NCI-H2227 (cell line): ENCODE measurements around the gene TRIL.

Source experiments
- DNase-seq: peaks from one replicate; lab custom pipeline; 2025; ENCODE audit not compliant: unreplicated experiment; lab: John Stamatoyannopoulos, UW

Gene TRIL

GRCh38 chr7:28958235-28958979, at the start of gene TRIL:
TSS of gene TRIL (minus strand) at chr7:28958330. CDS start at chr7:28958046, 284 bp downstream.
- DNase-seq: peak; percentile 87

GRCh38 chr7:29007127-29007526, 49.0 kb upstream of the TRIL start:
- DNase-seq: no peak

- no peak for DNase-seq
Observed at GRCh38 chr7:29005829-29006228, 47.7 kb upstream of the TRIL start.

GRCh38 chr7:29005406-29005805, 47.3 kb upstream of the TRIL start:
- DNase-seq: no peak

- no peak for DNase-seq
Observed at GRCh38 chr7:29003703-29004102, 45.6 kb upstream of the TRIL start.

GRCh38 chr7:29000717-29001076, 42.6 kb upstream of the TRIL start:
- DNase-seq: no peak

- DNase-seq: no peak
Observed at GRCh38 chr7:28999895-29000716, 42.0 kb upstream of the TRIL start.

- DNase-seq: no peak
Observed at GRCh38 chr7:28999427-28999826, 41.3 kb upstream of the TRIL start.

- DNase-seq: no peak
Observed at GRCh38 chr7:28998105-28998504, 40.0 kb upstream of the TRIL start.

GRCh38 chr7:28996836-28997235, 38.7 kb upstream of the TRIL start:
- DNase-seq: no peak

- no peak for DNase-seq
Observed at GRCh38 chr7:28993371-28993770, 35.2 kb upstream of the TRIL start.

- DNase-seq: no peak
Observed at GRCh38 chr7:28992798-28993197, 34.7 kb upstream of the TRIL start.

- DNase-seq: no peak
Observed at GRCh38 chr7:28990200-28990960, 32.2 kb upstream of the TRIL start.

- DNase-seq: no peak
Observed at GRCh38 chr7:28989211-28989980, 31.3 kb upstream of the TRIL start.

GRCh38 chr7:28988810-28989209, 30.7 kb upstream of the TRIL start:
- DNase-seq: no peak

GRCh38 chr7:28988091-28988490, 30.0 kb upstream of the TRIL start:
- no peak for DNase-seq

- DNase-seq: no peak
Observed at GRCh38 chr7:28986765-28987110, 28.6 kb upstream of the TRIL start.

GRCh38 chr7:28986028-28986764, 28.1 kb upstream of the TRIL start:
- DNase-seq: no peak

GRCh38 chr7:28984631-28985030, 26.5 kb upstream of the TRIL start:
- DNase-seq: no peak

GRCh38 chr7:28984217-28984616, 26.1 kb upstream of the TRIL start:
- no peak for DNase-seq
